Activated naive CD8-positive, alpha-beta T cell treated with anti-CD3 and anti-CD28 coated beads, Interleukin-2, amount 50 U/mL, for 24 hours (primary cell): ENCODE results near the gene ATP8A2.
"Not testable (repeated sequence)": the region's sequence is repeated elsewhere in the genome, so short reads cannot be mapped to it uniquely, and the experiment has no call there.

ENCODE experiments used
- ATAC-seq: fragments of 150-1000 bp; cut with Tn5 transposase; one replicate; pipeline ENCODE4 v1.10.0; 2021
- DNase-seq: peaks from one replicate; pipeline ENCODE4 v3.0.0; 2021
- H3K27ac Mint-ChIP-seq: one replicate; pipeline ENCODE4 v1.8.0; 2021; ENCODE audit warnings: mild to moderate bottlenecking, mixed read lengths
- H3K27me3 Mint-ChIP-seq: one replicate; pipeline ENCODE4 v1.8.0; 2021; ENCODE audit warnings: mixed read lengths
- H3K36me3 Mint-ChIP-seq: one replicate; pipeline ENCODE4 v1.8.0; 2021; ENCODE audit warnings: low read depth, mixed read lengths
- H3K4me1 Mint-ChIP-seq: one replicate; pipeline ENCODE4 v1.8.0; 2021; ENCODE audit warnings: mixed read lengths
- H3K4me3 Mint-ChIP-seq: one replicate; pipeline ENCODE4 v1.8.0; 2021; ENCODE audit warnings: mild to moderate bottlenecking, moderate library complexity, mixed read lengths
- H3K9me3 Mint-ChIP-seq: one replicate; pipeline ENCODE4 v1.8.0; 2021; ENCODE audit warnings: mixed read lengths

The ATP8A2 gene

GRCh38 chr13:25513060-25513459, 141.3 kb downstream of the ATP8A2 start:
- H3K4me3 Mint-ChIP-seq, H3K36me3 Mint-ChIP-seq, H3K27ac Mint-ChIP-seq, H3K4me1 Mint-ChIP-seq, ATAC-seq, H3K9me3 Mint-ChIP-seq, DNase-seq, H3K27me3 Mint-ChIP-seq: not testable (repeated sequence)

- ATAC-seq (no peak), DNase-seq (no peak)
- no peak overlapping the region for H3K4me3 Mint-ChIP-seq
- H3K27me3 Mint-ChIP-seq = peaks cover 12% of the 10 kb centered on the region
- no peaks in the 10 kb centered on the region for H3K4me1 Mint-ChIP-seq
- no peaks in the 10 kb centered on the region for H3K9me3 Mint-ChIP-seq
- H3K36me3 Mint-ChIP-seq = no peaks in the 10 kb centered on the region
- H3K27ac Mint-ChIP-seq = no peak overlapping the region
Observed at GRCh38 chr13:25518441-25518840, 146.7 kb downstream of the ATP8A2 start.

- H3K9me3 Mint-ChIP-seq = peaks cover 26% of the 10 kb centered on the region
- peaks cover 6% of the 10 kb centered on the region for H3K27me3 Mint-ChIP-seq
- no peaks in the 10 kb centered on the region for H3K36me3 Mint-ChIP-seq
- no peak for DNase-seq
- ATAC-seq = no peak
- H3K4me1 Mint-ChIP-seq = no peaks in the 10 kb centered on the region
- H3K4me3 Mint-ChIP-seq = no peak overlapping the region
- no peak overlapping the region for H3K27ac Mint-ChIP-seq
Observed at GRCh38 chr13:25525884-25526283, 154.1 kb downstream of the ATP8A2 start.

GRCh38 chr13:25528266-25528665, 156.5 kb downstream of the ATP8A2 start:
- Mint-ChIP-seq H3K4me1 (no peaks in the 10 kb centered on the region), H3K9me3 (peaks cover 26% of the 10 kb centered on the region), H3K4me3 (no peak overlapping the region), H3K36me3 (no peaks in the 10 kb centered on the region), H3K27me3 (peaks cover 7% of the 10 kb centered on the region), H3K27ac (no peak overlapping the region)
- no peak for DNase-seq
- ATAC-seq = no peak

- Mint-ChIP-seq H3K27me3 (peaks cover 10% of the 10 kb centered on the region), H3K9me3 (peaks cover 25% of the 10 kb centered on the region), H3K4me3 (no peak overlapping the region), H3K36me3 (no peaks in the 10 kb centered on the region), H3K4me1 (no peaks in the 10 kb centered on the region), H3K27ac (no peak overlapping the region)
- DNase-seq (no peak), ATAC-seq (no peak)
Observed at GRCh38 chr13:25529425-25529824, 157.7 kb downstream of the ATP8A2 start.

GRCh38 chr13:25538276-25538675, 166.5 kb downstream of the ATP8A2 start:
- no peak for ATAC-seq
- Mint-ChIP-seq H3K4me1 (no peaks in the 10 kb centered on the region), H3K9me3 (no peaks in the 10 kb centered on the region), H3K27me3 (peaks cover 17% of the 10 kb centered on the region), H3K27ac (no peak overlapping the region), H3K4me3 (no peak overlapping the region), H3K36me3 (no peaks in the 10 kb centered on the region)
- DNase-seq = no peak

- no peak overlapping the region for H3K27ac Mint-ChIP-seq
- no peak overlapping the region for H3K4me3 Mint-ChIP-seq
- DNase-seq (no peak), ATAC-seq (no peak)
- peaks cover 14% of the 10 kb centered on the region for H3K27me3 Mint-ChIP-seq
- H3K36me3 Mint-ChIP-seq = no peaks in the 10 kb centered on the region
- no peaks in the 10 kb centered on the region for H3K9me3 Mint-ChIP-seq
- H3K4me1 Mint-ChIP-seq = no peaks in the 10 kb centered on the region
Observed at GRCh38 chr13:25541434-25542123, 169.8 kb downstream of the ATP8A2 start.

- H3K4me1 Mint-ChIP-seq, H3K4me3 Mint-ChIP-seq, H3K27ac Mint-ChIP-seq, ATAC-seq, H3K9me3 Mint-ChIP-seq, H3K36me3 Mint-ChIP-seq, DNase-seq: not testable (repeated sequence)
- peaks cover 12% of the 10 kb centered on the region for H3K27me3 Mint-ChIP-seq
Observed at GRCh38 chr13:25548991-25549390, 177.2 kb downstream of the ATP8A2 start.

- DNase-seq (no peak), ATAC-seq (no peak)
- Mint-ChIP-seq H3K36me3 (no peaks in the 10 kb centered on the region), H3K9me3 (no peaks in the 10 kb centered on the region), H3K27me3 (peaks cover 20% of the 10 kb centered on the region), H3K27ac (no peak overlapping the region), H3K4me1 (no peaks in the 10 kb centered on the region), H3K4me3 (no peak overlapping the region)
Observed at GRCh38 chr13:25561812-25562211, 190.0 kb downstream of the ATP8A2 start.

GRCh38 chr13:25570185-25570584, 198.4 kb downstream of the ATP8A2 start:
- Mint-ChIP-seq H3K36me3 (no peaks in the 10 kb centered on the region), H3K27me3 (peaks cover 23% of the 10 kb centered on the region), H3K4me1 (no peaks in the 10 kb centered on the region), H3K4me3 (no peak overlapping the region), H3K27ac (no peak overlapping the region), H3K9me3 (no peaks in the 10 kb centered on the region)
- no peak for DNase-seq
- ATAC-seq = no peak

GRCh38 chr13:25571237-25571636, 199.5 kb downstream of the ATP8A2 start:
- Mint-ChIP-seq H3K27me3 (peaks cover 18% of the 10 kb centered on the region), H3K36me3 (no peaks in the 10 kb centered on the region), H3K4me1 (no peaks in the 10 kb centered on the region), H3K4me3 (no peak overlapping the region), H3K27ac (no peak overlapping the region), H3K9me3 (no peaks in the 10 kb centered on the region)
- no peak for ATAC-seq
- DNase-seq = no peak

GRCh38 chr13:25572171-25572570, 200.4 kb downstream of the ATP8A2 start:
- H3K9me3 Mint-ChIP-seq, ATAC-seq, DNase-seq, H3K27ac Mint-ChIP-seq, H3K4me1 Mint-ChIP-seq, H3K4me3 Mint-ChIP-seq, H3K36me3 Mint-ChIP-seq: not testable (repeated sequence)
- H3K27me3 Mint-ChIP-seq = peaks cover 17% of the 10 kb centered on the region

GRCh38 chr13:25574437-25575411, 202.9 kb downstream of the ATP8A2 start:
- Mint-ChIP-seq H3K27ac (no peak overlapping the region), H3K9me3 (no peaks in the 10 kb centered on the region), H3K4me1 (no peaks in the 10 kb centered on the region), H3K27me3 (peaks cover 19% of the 10 kb centered on the region), H3K36me3 (no peaks in the 10 kb centered on the region), H3K4me3 (no peak overlapping the region)
- DNase-seq (peak; percentile 72), ATAC-seq (peak; percentile 78)

GRCh38 chr13:25575562-25575961, 203.8 kb downstream of the ATP8A2 start:
- Mint-ChIP-seq H3K4me3 (no peak overlapping the region), H3K27me3 (peaks cover 16% of the 10 kb centered on the region), H3K27ac (no peak overlapping the region), H3K4me1 (no peaks in the 10 kb centered on the region), H3K36me3 (no peaks in the 10 kb centered on the region), H3K9me3 (no peaks in the 10 kb centered on the region)
- DNase-seq (no peak), ATAC-seq (no peak)

GRCh38 chr13:25578526-25578925, 206.8 kb downstream of the ATP8A2 start:
- peaks cover 9% of the 10 kb centered on the region for H3K27me3 Mint-ChIP-seq
- no peaks in the 10 kb centered on the region for H3K36me3 Mint-ChIP-seq
- DNase-seq (no peak), ATAC-seq (no peak)
- no peaks in the 10 kb centered on the region for H3K9me3 Mint-ChIP-seq
- no peak overlapping the region for H3K4me3 Mint-ChIP-seq
- H3K27ac Mint-ChIP-seq = no peak overlapping the region
- H3K4me1 Mint-ChIP-seq = no peaks in the 10 kb centered on the region
